ENCODE results near the gene ARID3A. TPM values are rescaled to one million over a fixed set of nuclear protein-coding genes. Genes with fewer than 3 reads are reported as not detected.

The ARID3A gene
- total and polyA plus RNA-seq, 4 donors = 7.7 to 29.7 (median 19.8) TPM

- Histone ChIP-seq H3K4me1 (ENCODE audit: control insufficient read depth in 5 of 5, insufficient read depth in 5 of 5, low read length in 5 of 5) (peaks cover 3 to 46% (median 7%) of the 10 kb centered on the region in 5 donors), H3K27ac (ENCODE audit: low read depth in 1 of 2, low read length in 1 of 2) (peak overlapping the region; percentile 46 to 55)
- WGBS, 2 donors = 73 to 81% methylated on average over 31 of the region's 31 CpGs
Measured at GRCh38 chr19:1015782-1016646, 90.2 kb downstream of the ARID3A start.

GRCh38 chr19:1016647-1017114, 90.8 kb downstream of the ARID3A start:
- no peak for ATAC-seq (ENCODE audit: insufficient read depth, low FRiP score)
- Histone ChIP-seq H3K9ac (ENCODE audit: insufficient read depth in 1 of 2, low read length in 2 of 2) (no peak overlapping the region), H3K36me3 (ENCODE audit: control insufficient read depth in 4 of 4, insufficient read depth in 4 of 4, low read length in 4 of 4) (peaks cover 3 to 42% (median 10%) of the 10 kb centered on the region in 4 donors), H3K4me1 (ENCODE audit: control insufficient read depth in 5 of 5, insufficient read depth in 5 of 5, low read length in 5 of 5) (peaks cover 6 to 46% (median 7%) of the 10 kb centered on the region in 5 donors), H3K4me3 (no peak overlapping the region), H3K27ac (ENCODE audit: low read depth in 1 of 2, low read length in 1 of 2) (peak overlapping the region; percentile 46 to 55), H3K27me3 (ENCODE audit: control insufficient read depth in 3 of 3, insufficient read depth in 3 of 3, low read length in 2 of 3) (no peaks in the 10 kb centered on the region), H3K9me3 (ENCODE audit: control insufficient read depth in 4 of 4, insufficient read depth in 3 of 4, low read length in 3 of 4) (no peaks in the 10 kb centered on the region)
- DNase-seq = no peak
- TF ChIP-seq CTCF (IDR thresholded peaks at IDR 0.05; ENCODE audit: control extremely low read depth, extremely low read depth) = no peak
- 45 to 60% methylated on average over 12 of the region's 12 CpGs for WGBS, 2 donors

More at GRCh38 chr19:1015782-1016646, 90.2 kb downstream of the ARID3A start:
- no peak for DNase-seq
- ATAC-seq (ENCODE audit: insufficient read depth, low FRiP score) = no peak
- no peak for TF ChIP-seq CTCF (IDR thresholded peaks at IDR 0.05; ENCODE audit: control extremely low read depth, extremely low read depth)
- Histone ChIP-seq H3K4me3 (no peak overlapping the region), H3K9me3 (ENCODE audit: control insufficient read depth in 4 of 4, insufficient read depth in 3 of 4, low read length in 3 of 4) (no peaks in the 10 kb centered on the region), H3K36me3 (ENCODE audit: control insufficient read depth in 4 of 4, insufficient read depth in 4 of 4, low read length in 4 of 4) (peaks cover 3 to 49% (median 14%) of the 10 kb centered on the region in 4 donors), H3K9ac (ENCODE audit: insufficient read depth in 1 of 2, low read length in 2 of 2) (no peak overlapping the region), H3K27me3 (ENCODE audit: control insufficient read depth in 3 of 3, insufficient read depth in 3 of 3, low read length in 2 of 3) (no peaks in the 10 kb centered on the region)

- 61 to 70% methylated on average over 24 of the region's 24 CpGs for WGBS, 2 donors
- ATAC-seq (ENCODE audit: insufficient read depth, low FRiP score) (no peak), DNase-seq (no peak)
- H3K36me3 ChIP-seq (ENCODE audit: control insufficient read depth in 4 of 4, insufficient read depth in 4 of 4, low read length in 4 of 4) = peaks cover 0 to 36% (median 6%) of the 10 kb centered on the region in 4 donors
- H3K4me3 ChIP-seq = no peak overlapping the region
- no peak overlapping the region for H3K9ac ChIP-seq (ENCODE audit: insufficient read depth in 1 of 2, low read length in 2 of 2)
- peaks cover 6 to 46% (median 7%) of the 10 kb centered on the region in 5 donors for H3K4me1 ChIP-seq (ENCODE audit: control insufficient read depth in 5 of 5, insufficient read depth in 5 of 5, low read length in 5 of 5)
- H3K9me3 ChIP-seq (ENCODE audit: control insufficient read depth in 4 of 4, insufficient read depth in 3 of 4, low read length in 3 of 4) = no peaks in the 10 kb centered on the region
- no peak for TF ChIP-seq CTCF (IDR thresholded peaks at IDR 0.05; ENCODE audit: control extremely low read depth, extremely low read depth)
- no peaks in the 10 kb centered on the region for H3K27me3 ChIP-seq (ENCODE audit: control insufficient read depth in 3 of 3, insufficient read depth in 3 of 3, low read length in 2 of 3)
- H3K27ac ChIP-seq (ENCODE audit: low read depth in 1 of 2, low read length in 1 of 2) = peak overlapping the region in 1 of 2 donors; percentile 55
Measured at GRCh38 chr19:1017115-1017905, 91.5 kb downstream of the ARID3A start.

All from lung (tissue), 12 donors.